Urothelium cell line (cell line): ENCODE results near the gene PANK2.
"Not testable (repeated sequence)": the region's sequence is repeated elsewhere in the genome, so short reads cannot be mapped to it uniquely, and the experiment has no call there.

ENCODE experiments used
- DNase-seq: peaks from one replicate; pipeline ENCODE4 v3.0.0; 2011; ENCODE audit warnings: low spot score, mixed read lengths
- FAIRE-seq: peaks from 2 replicates; lab custom pipeline; 2011; peaks lifted over from hg19 to GRCh38; lab: Jason Lieb, UNC

The PANK2 gene

GRCh38 chr20:3869839-3870634 lies 19.1 kb upstream of the PANK2 start:
- FAIRE-seq (no peak), DNase-seq (no peak)

GRCh38 chr20:3871550-3872265 lies 17.5 kb upstream of the PANK2 start:
- DNase-seq (no peak), FAIRE-seq (no peak)

- DNase-seq (no peak), FAIRE-seq (no peak)
Observed at GRCh38 chr20:3873507-3873906, 15.7 kb upstream of the PANK2 start.

GRCh38 chr20:3874194-3874844 lies 14.9 kb upstream of the PANK2 start:
- DNase-seq, result no peak
- FAIRE-seq, result no peak

GRCh38 chr20:3875378-3875974 lies 13.7 kb upstream of the PANK2 start:
- FAIRE-seq (no peak), DNase-seq (no peak)

- DNase-seq, result no peak
- FAIRE-seq, result no peak
Observed at GRCh38 chr20:3876000-3876399, 13.2 kb upstream of the PANK2 start.

GRCh38 chr20:3876676-3877075 lies 12.5 kb upstream of the PANK2 start:
- FAIRE-seq (no peak), DNase-seq (no peak)

- DNase-seq, FAIRE-seq: not testable (repeated sequence)
Observed at GRCh38 chr20:3878921-3879274, 10.3 kb upstream of the PANK2 start.

GRCh38 chr20:3885715-3886114 lies 3.5 kb upstream of the PANK2 start:
- DNase-seq (no peak), FAIRE-seq (no peak)

GRCh38 chr20:3887876-3888620 lies 1.1 kb upstream of the PANK2 start:
- FAIRE-seq, result no peak
- peak; percentile 25 for DNase-seq

GRCh38 chr20:3889489-3890397 lies 556 bp downstream of the PANK2 start:
- peak; percentile 24 for DNase-seq
- no peak for FAIRE-seq

- DNase-seq (no peak), FAIRE-seq (no peak)
Observed at GRCh38 chr20:3890398-3890751, 1.2 kb downstream of the PANK2 start.

- no peak for FAIRE-seq
- no peak for DNase-seq
Observed at GRCh38 chr20:3890999-3891929, 2.1 kb downstream of the PANK2 start.

GRCh38 chr20:3894796-3895195 lies 5.6 kb downstream of the PANK2 start:
- FAIRE-seq (no peak), DNase-seq (no peak)

GRCh38 chr20:3896302-3896701 lies 7.1 kb downstream of the PANK2 start:
- DNase-seq, result no peak
- no peak for FAIRE-seq

GRCh38 chr20:3896853-3897583 lies 7.8 kb downstream of the PANK2 start:
- FAIRE-seq (no peak), DNase-seq (no peak)

- not testable (repeated sequence) for FAIRE-seq
Observed at GRCh38 chr20:3898181-3898580, 9.0 kb downstream of the PANK2 start.

GRCh38 chr20:3898639-3899038 lies 9.5 kb downstream of the PANK2 start:
- DNase-seq, result no peak
- no peak for FAIRE-seq

More at GRCh38 chr20:3898181-3898580, 9.0 kb downstream of the PANK2 start:
- not testable (repeated sequence) for DNase-seq
